ENCODE measurements around the gene SERPINF2. TPM values are rescaled to one million over a fixed set of nuclear protein-coding genes. Genes with fewer than 3 reads are reported as not detected.

SERPINF2 gene
- total RNA-seq, 1 experiment from 2014 or later: 0.68 TPM

- H3K9me3 ChIP-seq (ENCODE audit: control insufficient read depth, low read depth, low read length): no peaks in the 10 kb centered on the region
- no CpG with 5 or more reads among the region's 51 CpGs for WGBS (ENCODE audit: extremely low coverage, insufficient read length, low lambda C conversion rate)
- no peaks in the 10 kb centered on the region for H4K20me1 ChIP-seq (ENCODE audit: control insufficient read depth, insufficient read depth, insufficient read length)
- H3K27me3 ChIP-seq (ENCODE audit: insufficient read depth, low read length): no peaks in the 10 kb centered on the region
- peaks cover 2 to 4% of the 10 kb centered on the region in 2 experiments; a peak in 1 of 4 replicates for H3K4me1 Mint-ChIP-seq
- no peak overlapping the region for H3K56ac ChIP-seq (ENCODE audit: insufficient read length, low read depth, low read length)
- no peak overlapping the region for H2BK12ac ChIP-seq (ENCODE audit: insufficient read length, low read depth, low read length)
- no peak overlapping the region for H4K5ac ChIP-seq (ENCODE audit: insufficient read length, low read depth, low read length)
- no peak overlapping the region for H4K8ac ChIP-seq (replicated peaks; ENCODE audit: insufficient read length, low read depth, low read length)
- H2BK15ac ChIP-seq (ENCODE audit: low read depth, low read length): no peak overlapping the region
- no peak overlapping the region for H4K91ac ChIP-seq (ENCODE audit: insufficient read length, low read depth, low read length)
- H3K4ac ChIP-seq (ENCODE audit: low read depth, low read length): no peak overlapping the region
- no peak overlapping the region for H3K9ac ChIP-seq (ENCODE audit: extremely low read depth, insufficient read length, low read length)
- H3K23me2 ChIP-seq (ENCODE audit: insufficient read length, low read depth, low read length, poor library complexity, severe bottlenecking): peaks cover 4% of the 10 kb centered on the region
- no peaks in the 10 kb centered on the region for H3K4me1 ChIP-seq (ENCODE audit: insufficient read depth, low read length)
- no peak overlapping the region for H2BK5ac ChIP-seq (ENCODE audit: insufficient read length, low read length)
- H2AK5ac ChIP-seq (ENCODE audit: insufficient read length, low read length): no peak overlapping the region
- H3K23ac ChIP-seq (ENCODE audit: insufficient read length, low read depth, low read length): no peak overlapping the region
- peak overlapping the region; percentile 25 for H3K4me2 ChIP-seq (ENCODE audit: insufficient read depth, insufficient read length, low read length)
- H3K18ac ChIP-seq (ENCODE audit: insufficient read length, low read depth, low read length): no peak overlapping the region
- H3K4me3 Mint-ChIP-seq: peak overlapping the region; percentile 63 to 72
- no peak overlapping the region; the same call in 1 of the 2 replicates for H3K14ac ChIP-seq (ENCODE audit: insufficient read depth, low read length)
- no peak overlapping the region for H3T11ph ChIP-seq (ENCODE audit: low read length)
- no peaks in the 10 kb centered on the region for H3K79me1 ChIP-seq (ENCODE audit: insufficient read depth, low read depth, low read length, poor library complexity, severe bottlenecking)
- H3K27me3 Mint-ChIP-seq (ENCODE audit: low read depth): peaks cover 2% of the 10 kb centered on the region; the same call in 1 of the 2 replicates
- TF ChIP-seq, protein P1, sequence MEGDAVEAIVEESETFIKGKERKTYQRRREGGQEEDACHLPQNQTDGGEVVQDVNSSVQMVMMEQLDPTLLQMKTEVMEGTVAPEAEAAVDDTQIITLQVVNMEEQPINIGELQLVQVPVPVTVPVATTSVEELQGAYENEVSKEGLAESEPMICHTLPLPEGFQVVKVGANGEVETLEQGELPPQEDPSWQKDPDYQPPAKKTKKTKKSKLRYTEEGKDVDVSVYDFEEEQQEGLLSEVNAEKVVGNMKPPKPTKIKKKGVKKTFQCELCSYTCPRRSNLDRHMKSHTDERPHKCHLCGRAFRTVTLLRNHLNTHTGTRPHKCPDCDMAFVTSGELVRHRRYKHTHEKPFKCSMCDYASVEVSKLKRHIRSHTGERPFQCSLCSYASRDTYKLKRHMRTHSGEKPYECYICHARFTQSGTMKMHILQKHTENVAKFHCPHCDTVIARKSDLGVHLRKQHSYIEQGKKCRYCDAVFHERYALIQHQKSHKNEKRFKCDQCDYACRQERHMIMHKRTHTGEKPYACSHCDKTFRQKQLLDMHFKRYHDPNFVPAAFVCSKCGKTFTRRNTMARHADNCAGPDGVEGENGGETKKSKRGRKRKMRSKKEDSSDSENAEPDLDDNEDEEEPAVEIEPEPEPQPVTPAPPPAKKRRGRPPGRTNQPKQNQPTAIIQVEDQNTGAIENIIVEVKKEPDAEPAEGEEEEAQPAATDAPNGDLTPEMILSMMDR (conservative IDR thresholded peaks at IDR 0.05): no peak
- H3K27ac ChIP-seq (ENCODE audit: insufficient read length, low read depth, low read length): no peak overlapping the region
- H3K9me3 Mint-ChIP-seq: no peaks in the 10 kb centered on the region; a peak in 1 of 5 replicates
- no peak for DNase-seq
- H2BK20ac ChIP-seq (ENCODE audit: low read depth, low read length, poor library complexity, severe bottlenecking): no peak overlapping the region
- no peak overlapping the region; a peak in 1 of 7 replicates for H3K27ac Mint-ChIP-seq
- no peak overlapping the region for H2BK120ac ChIP-seq (ENCODE audit: low read depth, low read length, poor library complexity, severe bottlenecking)
- no peaks in the 10 kb centered on the region for H3K79me2 ChIP-seq (ENCODE audit: insufficient read depth, low read length)
- peaks cover 0 to 9% (median 0%) of the 10 kb centered on the region in 3 experiments; a peak in 4 of 7 replicates for H3K36me3 Mint-ChIP-seq (ENCODE audit: insufficient read depth in 1 of 3, low read depth in 3 of 3)
- H2AFZ ChIP-seq (ENCODE audit: low read length): no peak overlapping the region
Observed at GRCh38 chr17:1724869-1725641, 17.6 kb upstream of the SERPINF2 start.
